Upper lobe of left lung (tissue), 6 donors: Measurements from ENCODE around the gene SRRM5. TPM values are rescaled to one million over a fixed set of nuclear protein-coding genes. Genes with fewer than 3 reads are reported as not detected.

ENCODE experiments used
- ATAC-seq, 2 donors: fragments of 200-7000 bp; cut with Tn5 transposase; one replicate each; pipeline ENCODE4 v1.9.1; 2022; ENCODE audit warnings: mild to moderate bottlenecking in 2 of 2, moderate library complexity in 2 of 2; ENCODE audit not compliant: low FRiP score in 2 of 2
- DNase-seq, 2 donors: peaks; one replicate each; pipeline ENCODE4 v3.0.0-alpha.2; 2019 to 2020
- H3K27ac ChIP-seq, 4 donors: fragments of 200-600 bp; sonication (generic); one replicate each; pipeline ENCODE4 v1.5.1; 2016 to 2019
- H3K27me3 ChIP-seq, 4 donors: fragments of 200-600 bp; sonication (generic); one replicate each; pipeline ENCODE4 v1.5.1; 2017 to 2019
- H3K36me3 ChIP-seq, 4 donors: fragments of 200-600 bp; sonication (generic); one replicate each; pipeline ENCODE4 v1.5.1; 2016 to 2019
- H3K4me1 ChIP-seq, 4 donors: fragments of 200-600 bp; sonication (generic); one replicate each; pipeline ENCODE4 v1.5.1; 2018 to 2019
- H3K4me3 ChIP-seq, 4 donors: fragments of 200-600 bp; sonication (generic); one replicate each; pipeline ENCODE4 v1.5.1; 2017 to 2019; ENCODE audit warnings: mild to moderate bottlenecking in 2 of 4, moderate library complexity in 1 of 4
- H3K9me3 ChIP-seq, 4 donors: fragments of 200-600 bp; sonication (generic); one replicate each; pipeline ENCODE4 v1.5.1; 2018 to 2019
- CTCF ChIP-seq, 6 experiments: fragments of 450-650 bp in 4 of 6; fragments of 200-600 bp in 2 of 6; sonication (generic) in 2 of 6; IDR thresholded peaks; one replicate each; pipeline ENCODE4 v1.5.1; 2016 to 2019; ENCODE audit warnings: antibody characterized with exemption in 6 of 6
- EP300 ChIP-seq, 4 donors: sonication (generic); formaldehyde crosslinking; IDR thresholded peaks; one replicate each; pipeline ENCODE4 v1.5.1; 2017; ENCODE audit warnings: antibody characterized with exemption in 4 of 4, control low read depth in 2 of 4
- POLR2A ChIP-seq, 4 donors: fragments of 450-650 bp; IDR thresholded peaks; one replicate each; pipeline ENCODE4 v1.5.1; 2016 to 2017; ENCODE audit warnings: antibody characterized with exemption in 4 of 4, mild to moderate bottlenecking in 2 of 4
- POLR2AphosphoS5 ChIP-seq, 2 donors: sonication (generic); formaldehyde crosslinking; IDR thresholded peaks; one replicate each; pipeline ENCODE4 v1.5.1; 2017; ENCODE audit warnings: antibody characterized with exemption in 2 of 2
- WGBS, 2 donors: methylation state at CpG; one replicate each; pipeline ENCODE4 v1.1.5; 2017 to 2018; 5-methylcytosine and 5-hydroxymethylcytosine counted together
- total RNA-seq, 6 donors: library from RNA; depleted of rRNA in 4 of 6; stranded (reverse); fragments of >200 nt in 4 of 6; gene quantifications; one replicate each; pipeline versions ENCODE4 v1.1.0 to v1.2.1, GENCODE V29; 2016 to 2021
- donor health status: DM: no; HTN: no; CAD: no; lungs with moderate emphysema.
- donor health status: DM: no; HTN: yes; CAD: no; lungs with severe emphysema.

SRRM5 gene
- total RNA-seq, 6 donors from 2014 or later: 0.17 to 2.1 (median 0.30) TPM; not detected in 1

- WGBS, 2 donors: 84 to 94% methylated on average over 35 of the region's 35 CpGs
- no peak overlapping the region for H3K4me3 ChIP-seq
- H3K27me3 ChIP-seq: no peaks in the 10 kb centered on the region
- no peaks in the 10 kb centered on the region for H3K9me3 ChIP-seq
- peak in 1 of 2 donors; percentile 74 for DNase-seq
- H3K27ac ChIP-seq: no peak overlapping the region
- peaks cover 3 to 10% (median 5%) of the 10 kb centered on the region in 4 donors for H3K4me1 ChIP-seq
- TF ChIP-seq POLR2AphosphoS5 (IDR thresholded peaks at IDR 0.05): no peak
- TF ChIP-seq POLR2A (IDR thresholded peaks at IDR 0.05): no peak
- no peak for TF ChIP-seq EP300 (IDR thresholded peaks at IDR 0.05)
- no peak for TF ChIP-seq CTCF (IDR thresholded peaks at IDR 0.05)
- H3K36me3 ChIP-seq: no peaks in the 10 kb centered on the region
- no peak for ATAC-seq
Observed at GRCh38 chr19:43623889-43624670, 12.2 kb downstream of the SRRM5 start.

GRCh38 chr19:43624933-43625332 is 13.0 kb downstream of the SRRM5 start:
- WGBS, 2 donors: 41 to 52% methylated on average over 4 to 23 of the region's 30 CpGs
- peaks cover 3 to 10% (median 4%) of the 10 kb centered on the region in 4 donors for H3K4me1 ChIP-seq
- ATAC-seq (peak in 1 of 2 donors; percentile 25), DNase-seq (peak; percentile 66 to 76)
- no peak for TF ChIP-seq POLR2A (IDR thresholded peaks at IDR 0.05)
- no peak for TF ChIP-seq CTCF (IDR thresholded peaks at IDR 0.05)
- TF ChIP-seq POLR2AphosphoS5 (IDR thresholded peaks at IDR 0.05): no peak
- TF ChIP-seq EP300 (IDR thresholded peaks at IDR 0.05): no peak
- no peaks in the 10 kb centered on the region for H3K36me3 ChIP-seq
- H3K9me3 ChIP-seq: no peaks in the 10 kb centered on the region
- H3K4me3 ChIP-seq: no peak overlapping the region
- no peak overlapping the region for H3K27ac ChIP-seq
- H3K27me3 ChIP-seq: no peaks in the 10 kb centered on the region

GRCh38 chr19:43625918-43626579 is 14.2 kb downstream of the SRRM5 start:
- ATAC-seq: peak in 1 of 2 donors; percentile 18
- Histone ChIP-seq H3K9me3 (no peaks in the 10 kb centered on the region), H3K4me3 (no peak overlapping the region), H3K27ac (no peak overlapping the region), H3K36me3 (no peaks in the 10 kb centered on the region), H3K27me3 (no peaks in the 10 kb centered on the region), H3K4me1 (peaks cover 0 to 5% (median 0%) of the 10 kb centered on the region in 4 donors)
- DNase-seq: no peak
- WGBS, 2 donors: 79 to 82% methylated on average over 29 to 32 of the region's 32 CpGs
- TF ChIP-seq CTCF (IDR thresholded peaks at IDR 0.05) (no peak), POLR2AphosphoS5 (IDR thresholded peaks at IDR 0.05) (no peak), POLR2A (IDR thresholded peaks at IDR 0.05) (no peak), EP300 (IDR thresholded peaks at IDR 0.05) (no peak)

- WGBS, 2 donors: 67 to 73% methylated on average over 17 of the region's 17 CpGs
- no peaks in the 10 kb centered on the region for H3K27me3 ChIP-seq
- TF ChIP-seq CTCF (IDR thresholded peaks at IDR 0.05) (no peak), POLR2A (IDR thresholded peaks at IDR 0.05) (no peak), POLR2AphosphoS5 (IDR thresholded peaks at IDR 0.05) (no peak), EP300 (IDR thresholded peaks at IDR 0.05) (no peak)
- ATAC-seq: no peak
- no peak overlapping the region for H3K4me3 ChIP-seq
- no peaks in the 10 kb centered on the region for H3K9me3 ChIP-seq
- peaks cover 0 to 5% (median 0%) of the 10 kb centered on the region in 4 donors for H3K4me1 ChIP-seq
- no peak overlapping the region for H3K27ac ChIP-seq
- no peak for DNase-seq
- no peaks in the 10 kb centered on the region for H3K36me3 ChIP-seq
Observed at GRCh38 chr19:43626838-43627237, 14.9 kb downstream of the SRRM5 start.
